GM12878 (cell line): Measurements from ENCODE around the gene TFR2. TPM values are rescaled to one million over a fixed set of nuclear protein-coding genes. Genes with fewer than 3 reads are reported as not detected.

Experiments used
- BCL3 ChIP-seq: IDR thresholded peaks from 2 replicates; pipeline ENCODE4 v1.6.1; 2011; ENCODE audit warnings: borderline replicate concordance, low read depth, mild to moderate bottlenecking, moderate library complexity, low read length; ENCODE audit not compliant: insufficient read depth, poor library complexity, severe bottlenecking
- BHLHE40 ChIP-seq, 2 experiments: fragments of 450-650 bp in 1 of 2; IDR thresholded peaks; 2 replicates each; pipeline ENCODE4 v1.6.1; 2011 to 2017; ENCODE audit warnings: low read depth in 2 of 2, borderline replicate concordance in 1 of 2, improper control_type of control experiment in 1 of 2, low read length in 1 of 2, mild to moderate bottlenecking in 1 of 2
- E4F1 ChIP-seq: fragments of 450-650 bp; IDR thresholded peaks from 2 replicates; pipeline ENCODE4 v1.6.1; 2018; ENCODE audit warnings: borderline replicate concordance, mild to moderate bottlenecking; ENCODE audit not compliant: partially characterized antibody
- EGR1 ChIP-seq, 2 experiments: IDR thresholded peaks; 1 replicate in 1 of 2; 2 replicates in 1 of 2; pipeline ENCODE4 v1.6.1; 2011 to 2012; ENCODE audit warnings: low read depth in 2 of 2, low read length in 2 of 2, borderline replicate concordance in 1 of 2, mild to moderate bottlenecking in 1 of 2, moderate library complexity in 1 of 2
- HDAC2 ChIP-seq: fragments of 200-600 bp; sonication (generic); IDR thresholded peaks from 2 replicates; pipeline ENCODE4 v1.6.1; 2017
- IKZF1 ChIP-seq: fragments of 450-650 bp; conservative IDR thresholded peaks from 2 replicates; pipeline ENCODE4 v1.6.1; 2017; ENCODE audit warnings: antibody characterized with exemption, mild to moderate bottlenecking
- LARP7 ChIP-seq: fragments of 450-650 bp; IDR thresholded peaks from 2 replicates; pipeline ENCODE4 v1.6.1; 2017; ENCODE audit warnings: mild to moderate bottlenecking
- PAX8 ChIP-seq: fragments of 450-650 bp; IDR thresholded peaks from 2 replicates; pipeline ENCODE4 v1.6.1; 2017; ENCODE audit warnings: mild to moderate bottlenecking, moderate library complexity
- RBBP5 ChIP-seq: fragments of 200-600 bp; sonication (generic); conservative IDR thresholded peaks from 2 replicates; pipeline ENCODE4 v1.6.1; 2016
- SREBF1 ChIP-seq: IDR thresholded peaks from 2 replicates; pipeline ENCODE4 v1.6.1; 2012; ENCODE audit warnings: mild to moderate bottlenecking, low read length
- USF2 ChIP-seq: IDR thresholded peaks from 2 replicates; pipeline ENCODE4 v1.6.1; 2011; ENCODE audit warnings: low read depth, low read length, improper control_type of control experiment, borderline replicate concordance
- WRNIP1 ChIP-seq: IDR thresholded peaks from 2 replicates; pipeline ENCODE4 v1.6.1; 2011; ENCODE audit warnings: low read depth, low read length, improper control_type of control experiment, borderline replicate concordance
- ZBTB11 ChIP-seq: fragments of 450-650 bp; formaldehyde crosslinking; IDR thresholded peaks from 2 replicates; pipeline ENCODE4 v1.5.0; 2022; ENCODE audit warnings: mild to moderate bottlenecking, missing genetic modification characterization
- polyA plus RNA-seq, 11 experiments: library from polyadenylated mRNA; depleted of rRNA in 4 of 11; unstranded in 6 of 11; stranded (reverse) in 5 of 11; fragments of >200 nt; fragmentation: Nextera tagmentation in 4 of 11; fragmentation: Illumina TruSeq in 1 of 11; extraction: Ambion mirVana in 4 of 11; extraction: Trizol in 1 of 11; gene quantifications; 1 replicate in 1 of 11; 2 replicates in 10 of 11; pipeline versions ENCODE4 v1.2.1 to v1.2.3, GENCODE V29; 2011 to 2016; ENCODE audit warnings: inconsistent platforms in 2 of 11, missing spikeins in 2 of 11, low read depth in 1 of 11
- total RNA-seq, 4 experiments: library from RNA; depleted of rRNA in 3 of 4; stranded (reverse); fragments of >200 nt in 3 of 4; fragmentation: Illumina TruSeq in 1 of 4; extraction: Trizol in 1 of 4; gene quantifications; 2 replicates each; pipeline versions ENCODE4 v1.2.1 to v1.2.3, GENCODE V29; 2013 to 2021
- TF ChIP-seq, protein P1 (sequence below): fragments of 450-650 bp; IDR thresholded peaks from 2 replicates; pipeline ENCODE4 v1.6.1; 2018; ENCODE audit warnings: mild to moderate bottlenecking, low read depth, moderate library complexity; ENCODE audit not compliant: partially characterized antibody

Gene TFR2
- total and polyA plus RNA-seq, 10 of the 15 experiments (the other 5 are each of a cell fraction or from before 2014, with no cell fraction given): 0.30 to 7.2 (median 1.8) TPM

DNA sequence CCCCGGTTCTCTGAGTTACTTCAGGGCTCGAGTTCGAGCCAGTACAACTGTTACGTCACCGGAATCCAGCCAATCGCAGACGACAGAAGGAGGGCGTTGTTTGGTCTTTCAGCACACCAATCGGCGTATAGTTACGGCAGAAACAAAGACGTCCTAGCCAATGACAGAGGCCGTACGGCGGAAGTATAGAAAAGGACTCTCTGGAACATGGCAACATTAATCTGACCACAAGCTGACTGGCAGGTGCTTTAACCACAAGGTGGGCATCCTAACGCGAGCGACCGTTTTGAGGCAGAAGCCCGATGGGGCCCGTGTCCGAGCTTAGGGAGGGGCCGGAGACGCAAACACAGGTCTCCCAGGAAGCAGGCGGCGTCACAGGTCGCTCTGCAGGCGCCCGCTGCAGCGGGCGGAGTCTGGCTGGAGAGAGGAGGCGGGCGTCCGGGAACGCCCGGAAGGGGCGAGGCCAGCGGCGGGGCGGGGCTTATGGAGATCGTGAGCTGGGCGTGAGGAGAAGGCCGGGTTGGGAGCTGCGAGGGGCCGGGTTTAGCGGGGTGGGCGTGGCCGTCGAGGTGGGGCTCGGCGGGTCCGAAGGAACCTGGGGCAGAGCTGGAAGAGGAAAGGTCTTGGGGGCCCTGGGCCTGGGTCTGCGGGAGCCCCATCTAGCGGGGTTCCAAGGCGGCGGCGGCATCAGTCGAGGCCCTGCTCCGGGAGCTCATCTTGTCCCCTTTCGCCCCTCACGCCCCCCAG lies 29.2 kb downstream of the TFR2 start, which contains the start of gene MOSPD3 (continued):
- TF ChIP-seq ZBTB11 (CRISPR knock-in tag): no peak
- TF ChIP-seq BHLHE40 (IDR thresholded peaks at IDR 0.05; ENCODE audit: borderline replicate concordance in 1 of 2, low read depth in 2 of 2, low read length in 1 of 2): peak in 1 of 2 experiments; percentile 79; a peak in 3 of 4 replicates
- no peak for TF ChIP-seq RBBP5
- no peak for TF ChIP-seq LARP7
- TF ChIP-seq E4F1: peak; percentile 33
- peak; percentile 18; the same call in 1 of the 2 replicates for TF ChIP-seq IKZF1
- TF ChIP-seq PAX8: no peak
- no peak for TF ChIP-seq HDAC2
- TF ChIP-seq BCL3: no peak
- TF ChIP-seq, protein P1, sequence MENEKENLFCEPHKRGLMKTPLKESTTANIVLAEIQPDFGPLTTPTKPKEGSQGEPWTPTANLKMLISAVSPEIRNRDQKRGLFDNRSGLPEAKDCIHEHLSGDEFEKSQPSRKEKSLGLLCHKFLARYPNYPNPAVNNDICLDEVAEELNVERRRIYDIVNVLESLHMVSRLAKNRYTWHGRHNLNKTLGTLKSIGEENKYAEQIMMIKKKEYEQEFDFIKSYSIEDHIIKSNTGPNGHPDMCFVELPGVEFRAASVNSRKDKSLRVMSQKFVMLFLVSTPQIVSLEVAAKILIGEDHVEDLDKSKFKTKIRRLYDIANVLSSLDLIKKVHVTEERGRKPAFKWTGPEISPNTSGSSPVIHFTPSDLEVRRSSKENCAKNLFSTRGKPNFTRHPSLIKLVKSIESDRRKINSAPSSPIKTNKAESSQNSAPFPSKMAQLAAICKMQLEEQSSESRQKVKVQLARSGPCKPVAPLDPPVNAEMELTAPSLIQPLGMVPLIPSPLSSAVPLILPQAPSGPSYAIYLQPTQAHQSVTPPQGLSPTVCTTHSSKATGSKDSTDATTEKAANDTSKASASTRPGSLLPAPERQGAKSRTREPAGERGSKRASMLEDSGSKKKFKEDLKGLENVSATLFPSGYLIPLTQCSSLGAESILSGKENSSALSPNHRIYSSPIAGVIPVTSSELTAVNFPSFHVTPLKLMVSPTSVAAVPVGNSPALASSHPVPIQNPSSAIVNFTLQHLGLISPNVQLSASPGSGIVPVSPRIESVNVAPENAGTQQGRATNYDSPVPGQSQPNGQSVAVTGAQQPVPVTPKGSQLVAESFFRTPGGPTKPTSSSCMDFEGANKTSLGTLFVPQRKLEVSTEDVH: no peak
- TF ChIP-seq USF2: no peak
- no peak; a peak in 1 of 3 replicates for TF ChIP-seq EGR1 (IDR thresholded peaks at IDR 0.05; ENCODE audit: borderline replicate concordance in 1 of 2, low read depth in 2 of 2, low read length in 2 of 2)
- no peak for TF ChIP-seq SREBF1
- no peak for TF ChIP-seq WRNIP1
